ENCODE results near the gene SLC38A6. TPM values are rescaled to one million over a fixed set of nuclear protein-coding genes. Genes with fewer than 3 reads are reported as not detected.

Gene SLC38A6
- total and polyA plus RNA-seq, 2 experiments from 2014 or later, result 11.9 to 23.2 TPM

- TF ChIP-seq ZNF462 (CRISPR knock-in tag; IDR thresholded peaks at IDR 0.05) (no peak), STAT1 (IDR thresholded peaks at IDR 0.05; ENCODE audit: unreplicated experiment) (no peak), CREB1 (CRISPR knock-in tag; IDR thresholded peaks at IDR 0.05; ENCODE audit: low read depth) (no peak), JUNB (IDR thresholded peaks at IDR 0.05; ENCODE audit: unreplicated experiment) (no peak), ZNF114 (CRISPR knock-in tag; IDR thresholded peaks at IDR 0.05) (no peak), ZNF331 (CRISPR knock-in tag; IDR thresholded peaks at IDR 0.05; ENCODE audit: low read depth) (no peak), ETS1 (IDR thresholded peaks at IDR 0.05) (no peak), POLR2AphosphoS5 (IDR thresholded peaks at IDR 0.05; ENCODE audit: low read depth) (no peak)
Observed at GRCh38 chr14:60989599-60989998, 8.6 kb downstream of the SLC38A6 start (continued).

DNA sequence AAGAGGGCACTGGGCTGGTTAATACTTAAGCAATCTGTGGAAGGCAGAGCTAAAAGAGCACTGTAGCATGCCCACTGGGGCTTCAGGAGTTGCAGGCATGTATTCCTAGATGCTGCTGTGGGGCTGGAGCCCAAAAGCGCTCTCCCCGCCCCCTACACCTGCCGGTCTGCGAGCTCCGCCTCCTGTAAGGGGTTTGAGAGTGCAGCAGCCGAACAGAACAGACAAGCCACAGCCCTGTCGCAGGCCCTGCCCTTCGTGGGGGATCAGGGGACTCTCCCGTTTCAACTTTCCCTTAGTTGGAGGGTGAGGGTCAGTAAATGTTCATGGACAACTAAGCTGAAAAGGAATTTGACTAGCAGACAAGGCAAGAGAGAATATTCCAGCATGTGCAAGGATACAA is 17.6 kb downstream of the SLC38A6 start:
- Mint-ChIP-seq H3K4me3 (no peak overlapping the region), H3K27ac (no peak overlapping the region), H3K27me3 (ENCODE audit: insufficient read depth, low read depth, poor library complexity) (no peaks in the 10 kb centered on the region), H3K9me3 (no peaks in the 10 kb centered on the region), H3K4me1 (no peaks in the 10 kb centered on the region), H3K36me3 (ENCODE audit: low read depth) (peaks cover 21% of the 10 kb centered on the region)
- H3K4me2 ChIP-seq, result no peak overlapping the region
- no peak overlapping the region for H3K4me3 ChIP-seq
- peak; percentile 9 for DNase-seq (ENCODE audit: low spot score)
- H3K27ac ChIP-seq (ENCODE audit: low read depth), result no peak overlapping the region
- no peaks in the 10 kb centered on the region for H3K4me1 ChIP-seq (ENCODE audit: insufficient read depth)
- no peaks in the 10 kb centered on the region for H4K20me1 ChIP-seq (replicated peaks; ENCODE audit: insufficient read depth)
- no peaks in the 10 kb centered on the region for H3K36me3 ChIP-seq (ENCODE audit: insufficient read depth)
- no peaks in the 10 kb centered on the region for H3F3A ChIP-seq (replicated peaks; ENCODE audit: low read depth)
- no peaks in the 10 kb centered on the region for H3K79me2 ChIP-seq (replicated peaks; ENCODE audit: insufficient read depth)
- no peaks in the 10 kb centered on the region for H3K9me2 ChIP-seq (ENCODE audit: insufficient read depth)
- no peak overlapping the region for H2AFZ ChIP-seq
- ATAC-seq, result peak; percentile 50
- no peaks in the 10 kb centered on the region for H3K27me3 ChIP-seq (ENCODE audit: insufficient read depth)
- TF ChIP-seq ETS1 (IDR thresholded peaks at IDR 0.05) (no peak), NANOG (IDR thresholded peaks at IDR 0.05; ENCODE audit: borderline replicate concordance) (no peak), STAT1 (IDR thresholded peaks at IDR 0.05; ENCODE audit: unreplicated experiment) (no peak), ZNF114 (CRISPR knock-in tag; IDR thresholded peaks at IDR 0.05) (no peak), CTCF (conservative IDR thresholded peaks at IDR 0.05; ENCODE audit: low read depth in 2 of 2) (no peak), EZH2 (IDR thresholded peaks at IDR 0.05; ENCODE audit: low read depth, unreplicated experiment) (no peak), ZNF331 (CRISPR knock-in tag; IDR thresholded peaks at IDR 0.05; ENCODE audit: low read depth) (no peak)
